ENCODE results near the gene ERH. TPM values are rescaled to one million over a fixed set of nuclear protein-coding genes. Genes with fewer than 3 reads are reported as not detected.

Gene ERH
- total RNA-seq, 1 experiment from 2014 or later, result 245 TPM

GRCh38 chr14:69439521-69440270, 41.6 kb upstream of the ERH start:
- Mint-ChIP-seq H3K36me3 (ENCODE audit: insufficient read depth, unreplicated experiment) (peaks cover 21% of the 10 kb centered on the region), H3K4me1 (ENCODE audit: insufficient read depth, unreplicated experiment) (peaks cover 9% of the 10 kb centered on the region), H3K9me3 (ENCODE audit: unreplicated experiment) (no peaks in the 10 kb centered on the region), H3K4me3 (ENCODE audit: unreplicated experiment) (no peak overlapping the region), H3K27me3 (ENCODE audit: insufficient read depth, unreplicated experiment) (no peaks in the 10 kb centered on the region), H3K27ac (ENCODE audit: low read depth, unreplicated experiment) (no peak overlapping the region)
- ChIA-PET POLR2A (no interaction called here), CTCF (no interaction called here)
- no peak for DNase-seq (ENCODE audit: unreplicated experiment)
- TF ChIP-seq CTCF (IDR thresholded peaks at IDR 0.05; ENCODE audit: unreplicated experiment), result no peak
- BruUV-seq (replicated peaks), result no TSS peak
- intact Hi-C loops (cut with micrococcal nuclease), result no loop called here

- peaks cover 14% of the 10 kb centered on the region for H3K36me3 Mint-ChIP-seq (ENCODE audit: insufficient read depth, unreplicated experiment)
- H3K4me1 Mint-ChIP-seq (ENCODE audit: insufficient read depth, unreplicated experiment), result peaks cover 10% of the 10 kb centered on the region
- ChIA-PET CTCF (no interaction called here), POLR2A (no interaction called here)
- no peak overlapping the region for H3K4me3 Mint-ChIP-seq (ENCODE audit: unreplicated experiment)
- no peak overlapping the region for H3K27ac Mint-ChIP-seq (ENCODE audit: low read depth, unreplicated experiment)
- peaks cover 5% of the 10 kb centered on the region for H3K9me3 Mint-ChIP-seq (ENCODE audit: unreplicated experiment)
- BruUV-seq (replicated peaks), result no TSS peak
- H3K27me3 Mint-ChIP-seq (ENCODE audit: insufficient read depth, unreplicated experiment), result no peaks in the 10 kb centered on the region
- TF ChIP-seq CTCF (IDR thresholded peaks at IDR 0.05; ENCODE audit: unreplicated experiment), result no peak
- intact Hi-C loops (cut with micrococcal nuclease), result no loop called here
- no peak for DNase-seq (ENCODE audit: unreplicated experiment)
Observed at GRCh38 chr14:69432364-69432763, 34.3 kb upstream of the ERH start.

- no peak for TF ChIP-seq CTCF (IDR thresholded peaks at IDR 0.05; ENCODE audit: unreplicated experiment)
- no peak overlapping the region for H3K4me3 Mint-ChIP-seq (ENCODE audit: unreplicated experiment)
- BruUV-seq (replicated peaks), result no TSS peak
- CTCF ChIA-PET, result interaction anchor here (0.7 to 0.8 kb wide), 2 partner anchors 154 to 1048 kb away, joined by 3 to 8 read pairs; no protein-coding TSS in a partner anchor
- POLR2A ChIA-PET, result no interaction called here
- no peak overlapping the region for H3K27ac Mint-ChIP-seq (ENCODE audit: low read depth, unreplicated experiment)
- peaks cover 10% of the 10 kb centered on the region for H3K4me1 Mint-ChIP-seq (ENCODE audit: insufficient read depth, unreplicated experiment)
- H3K9me3 Mint-ChIP-seq (ENCODE audit: unreplicated experiment), result peaks cover 5% of the 10 kb centered on the region
- peaks cover 33% of the 10 kb centered on the region for H3K36me3 Mint-ChIP-seq (ENCODE audit: insufficient read depth, unreplicated experiment)
- no peak for DNase-seq (ENCODE audit: unreplicated experiment)
- intact Hi-C loops (cut with micrococcal nuclease), result no loop called here
- no peaks in the 10 kb centered on the region for H3K27me3 Mint-ChIP-seq (ENCODE audit: insufficient read depth, unreplicated experiment)
Observed at GRCh38 chr14:69430306-69430939, 32.3 kb upstream of the ERH start.

- H3K4me3 Mint-ChIP-seq (ENCODE audit: unreplicated experiment), result no peak overlapping the region
- H3K36me3 Mint-ChIP-seq (ENCODE audit: insufficient read depth, unreplicated experiment), result peaks cover 41% of the 10 kb centered on the region
- BruUV-seq (replicated peaks), result no TSS peak
- DNase-seq (ENCODE audit: unreplicated experiment), result no peak
- ChIA-PET CTCF (interaction anchor here (0.7 to 1.4 kb wide), 3 partner anchors 30 to 1048 kb away, joined by 3 to 4 read pairs (median 3); no protein-coding TSS in a partner anchor), POLR2A (interaction anchor here (0.7 to 1.2 kb wide), 2 partner anchors 27 to 31 kb away, joined by 3 read pairs; partner anchors contain the start of genes ERH and SLC39A9)
- H3K4me1 Mint-ChIP-seq (ENCODE audit: insufficient read depth, unreplicated experiment), result peaks cover 6% of the 10 kb centered on the region
- H3K27me3 Mint-ChIP-seq (ENCODE audit: insufficient read depth, unreplicated experiment), result no peaks in the 10 kb centered on the region
- H3K27ac Mint-ChIP-seq (ENCODE audit: low read depth, unreplicated experiment), result no peak overlapping the region
- TF ChIP-seq CTCF (IDR thresholded peaks at IDR 0.05; ENCODE audit: unreplicated experiment), result no peak
- peaks cover 5% of the 10 kb centered on the region for H3K9me3 Mint-ChIP-seq (ENCODE audit: unreplicated experiment)
- intact Hi-C loops (cut with micrococcal nuclease), result no loop called here
Observed at GRCh38 chr14:69429643-69430042, 31.5 kb upstream of the ERH start.
